ENCODE measurements around the gene TH. TPM values are rescaled to one million over a fixed set of nuclear protein-coding genes. Genes with fewer than 3 reads are reported as not detected.

TH gene
- total and polyA plus RNA-seq, 9 of the 15 experiments (the other 6 are each of a cell fraction or from before 2014, with no cell fraction given): not detected

DNA sequence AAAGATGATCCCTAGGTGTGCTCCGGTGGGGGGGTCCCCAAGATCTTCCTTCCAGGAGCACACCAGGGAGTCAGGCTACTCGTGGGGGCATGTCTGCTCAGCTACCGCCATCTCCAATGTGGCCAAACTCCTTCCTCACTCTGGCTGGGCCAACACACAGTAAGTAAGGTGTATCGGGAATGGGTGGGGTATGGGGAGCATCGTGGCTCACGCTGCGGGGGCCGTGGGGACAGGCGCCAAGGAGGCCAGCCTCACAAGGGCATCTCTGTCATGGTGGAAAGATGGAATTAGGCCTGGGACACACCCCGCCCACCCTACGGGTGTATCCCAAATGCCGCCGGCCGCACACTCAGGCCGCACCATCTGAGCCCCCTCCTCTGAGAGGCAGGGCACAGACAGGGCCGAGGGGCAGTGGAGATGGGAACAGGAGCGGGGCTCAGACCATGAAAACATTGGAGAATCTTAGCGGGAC is 40.7 kb downstream of the TH start:
- TF ChIP-seq PHTF2 (CRISPR knock-in tag; IDR thresholded peaks at IDR 0.05) (no peak), ZNF75A (CRISPR knock-in tag; IDR thresholded peaks at IDR 0.05) (no peak), KLF1 (tag; IDR thresholded peaks at IDR 0.05) (no peak), ATF1 (CRISPR knock-in tag; IDR thresholded peaks at IDR 0.05) (no peak), ATF1 (tag; IDR thresholded peaks at IDR 0.05) (no peak)
- H3K27me3 ChIP-seq (ENCODE audit: control insufficient read depth in 2 of 2, insufficient read depth in 2 of 2, low read length in 2 of 2): peaks cover 4 to 44% of the 10 kb centered on the region in 2 experiments; a peak in 3 of 5 replicates
- no peaks in the 10 kb centered on the region for H3K36me3 ChIP-seq (ENCODE audit: control insufficient read depth, insufficient read depth, low read length)
- intact Hi-C loops (cut with micrococcal nuclease) (no loop called here), in situ Hi-C loops (cut with MboI) (no loop called here)
- DNase-seq (ENCODE audit: extremely low read depth in 1 of 4, low spot score in 3 of 4) (no peak), FAIRE-seq (no peak), ATAC-seq (no peak)
- H3K79me2 ChIP-seq (ENCODE audit: control insufficient read depth, insufficient read depth, low read length): no peaks in the 10 kb centered on the region
- H3K4me1 ChIP-seq (replicated peaks in 1 of 2; ENCODE audit: control insufficient read depth in 2 of 2, insufficient read depth in 2 of 2, low read length in 2 of 2): peaks cover 0 to 13% of the 10 kb centered on the region in 2 experiments; a peak in 1 of 5 replicates
- H4K20me1 ChIP-seq (replicated peaks; ENCODE audit: control insufficient read depth, insufficient read depth, low read length): no peaks in the 10 kb centered on the region
- no peaks in the 10 kb centered on the region for H3K9me1 ChIP-seq (ENCODE audit: control insufficient read depth, insufficient read depth, low read length)
- 0 out of 2 replicates have a peak, but pooled peaks cover 3% of the 10 kb centered on the region for H3K9me3 ChIP-seq (replicated peaks; ENCODE audit: control insufficient read depth, insufficient read depth, low read depth, low read length)
- ChIA-PET CTCF (ENCODE audit: low intra/inter-chr PET ratio) (no interaction called here), POLR2A (no interaction called here)
- H3K9ac ChIP-seq (ENCODE audit: insufficient read depth in 1 of 2, low read depth in 2 of 2, low read length in 2 of 2): no peak overlapping the region
- no TSS peak for BruUV-seq (replicated peaks)
- 23% methylated on average over 9 of the region's 18 CpGs for WGBS (ENCODE audit: insufficient coverage, low coverage, missing lambda C conversion rate)
- no peak overlapping the region for H3K27ac ChIP-seq (ENCODE audit: extremely low read depth, low read depth, low read length)
- no peak overlapping the region for H2AFZ ChIP-seq (ENCODE audit: low read depth, low read length)
- no peak overlapping the region for H3K4me2 ChIP-seq (ENCODE audit: insufficient read depth, low read length)
- H3K4me3 ChIP-seq: no peak overlapping the region

DNA sequence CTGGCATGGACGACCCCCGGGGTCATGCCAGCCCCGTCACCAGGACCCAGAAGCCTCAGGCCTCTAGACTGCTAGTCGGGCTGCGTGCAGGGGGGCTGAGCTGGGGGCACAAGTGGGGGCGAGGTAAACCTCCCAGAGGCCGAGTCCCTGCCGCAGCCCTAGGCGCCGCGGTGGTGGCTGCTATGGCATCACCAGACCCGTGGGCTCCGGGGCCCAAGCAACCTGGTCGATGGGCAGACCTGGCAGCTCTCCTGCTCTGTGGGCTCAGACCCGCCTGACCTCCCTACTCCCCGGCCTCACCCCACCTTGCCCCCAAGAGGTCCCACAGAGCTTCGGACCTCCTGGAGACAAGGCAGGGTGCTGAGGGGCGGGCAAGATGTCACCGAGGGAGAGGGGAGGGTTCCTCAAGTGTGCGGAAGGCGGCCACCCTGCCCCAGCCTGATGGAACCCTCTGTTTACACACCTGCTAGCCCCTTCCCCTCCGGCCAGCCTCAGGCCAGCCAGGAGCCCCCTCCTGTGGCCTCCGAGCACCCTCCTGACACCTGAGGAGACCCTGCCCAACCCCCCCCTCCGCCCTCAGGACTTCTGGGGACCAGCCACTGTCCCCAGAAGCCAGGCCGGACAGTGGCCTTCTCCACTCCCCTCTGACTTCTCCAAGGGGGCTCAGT is 41.8 kb downstream of the TH start:
- ChIA-PET CTCF (ENCODE audit: low intra/inter-chr PET ratio) (interaction anchor here (0.6 kb wide), 1 partner anchor 191 kb away, joined by 6 read pairs; no protein-coding TSS in a partner anchor), POLR2A (interaction anchor here (0.6 kb wide), 1 partner anchor 670 kb away, joined by 4 read pairs; no protein-coding TSS in a partner anchor)
- Histone ChIP-seq H2AFZ (ENCODE audit: low read depth, low read length) (no peak overlapping the region), H3K9me1 (ENCODE audit: control insufficient read depth, insufficient read depth, low read length) (no peaks in the 10 kb centered on the region), H3K27me3 (ENCODE audit: control insufficient read depth in 2 of 2, insufficient read depth in 2 of 2, low read length in 2 of 2) (peaks cover 3 to 33% of the 10 kb centered on the region in 2 experiments; a peak in 3 of 5 replicates), H3K4me2 (ENCODE audit: insufficient read depth, low read length) (no peak overlapping the region), H3K36me3 (ENCODE audit: control insufficient read depth, insufficient read depth, low read length) (no peaks in the 10 kb centered on the region), H3K9me3 (replicated peaks; ENCODE audit: control insufficient read depth, insufficient read depth, low read depth, low read length) (0 out of 2 replicates have a peak, but pooled peaks cover 3% of the 10 kb centered on the region), H3K4me3 (no peak overlapping the region), H3K27ac (ENCODE audit: extremely low read depth, low read depth, low read length) (no peak overlapping the region), H3K79me2 (ENCODE audit: control insufficient read depth, insufficient read depth, low read length) (no peaks in the 10 kb centered on the region), H3K9ac (ENCODE audit: insufficient read depth in 1 of 2, low read depth in 2 of 2, low read length in 2 of 2) (no peak overlapping the region), H4K20me1 (replicated peaks; ENCODE audit: control insufficient read depth, insufficient read depth, low read length) (no peaks in the 10 kb centered on the region), H3K4me1 (replicated peaks in 1 of 2; ENCODE audit: control insufficient read depth in 2 of 2, insufficient read depth in 2 of 2, low read length in 2 of 2) (peaks cover 0 to 9% of the 10 kb centered on the region in 2 experiments; a peak in 1 of 5 replicates)
- ATAC-seq (no peak), DNase-seq (ENCODE audit: extremely low read depth in 1 of 4, low spot score in 3 of 4) (no peak), FAIRE-seq (no peak)
- in situ Hi-C loops (cut with MboI): no loop called here
- intact Hi-C loops (cut with micrococcal nuclease): no loop called here
- BruUV-seq (replicated peaks): no TSS peak
- WGBS (ENCODE audit: insufficient coverage, low coverage, missing lambda C conversion rate): 2% methylated on average over 18 of the region's 25 CpGs
- no peak for TF ChIP-seq MXI1 (IDR thresholded peaks at IDR 0.05; ENCODE audit: low read depth, low read length)
- TF ChIP-seq, protein P1, sequence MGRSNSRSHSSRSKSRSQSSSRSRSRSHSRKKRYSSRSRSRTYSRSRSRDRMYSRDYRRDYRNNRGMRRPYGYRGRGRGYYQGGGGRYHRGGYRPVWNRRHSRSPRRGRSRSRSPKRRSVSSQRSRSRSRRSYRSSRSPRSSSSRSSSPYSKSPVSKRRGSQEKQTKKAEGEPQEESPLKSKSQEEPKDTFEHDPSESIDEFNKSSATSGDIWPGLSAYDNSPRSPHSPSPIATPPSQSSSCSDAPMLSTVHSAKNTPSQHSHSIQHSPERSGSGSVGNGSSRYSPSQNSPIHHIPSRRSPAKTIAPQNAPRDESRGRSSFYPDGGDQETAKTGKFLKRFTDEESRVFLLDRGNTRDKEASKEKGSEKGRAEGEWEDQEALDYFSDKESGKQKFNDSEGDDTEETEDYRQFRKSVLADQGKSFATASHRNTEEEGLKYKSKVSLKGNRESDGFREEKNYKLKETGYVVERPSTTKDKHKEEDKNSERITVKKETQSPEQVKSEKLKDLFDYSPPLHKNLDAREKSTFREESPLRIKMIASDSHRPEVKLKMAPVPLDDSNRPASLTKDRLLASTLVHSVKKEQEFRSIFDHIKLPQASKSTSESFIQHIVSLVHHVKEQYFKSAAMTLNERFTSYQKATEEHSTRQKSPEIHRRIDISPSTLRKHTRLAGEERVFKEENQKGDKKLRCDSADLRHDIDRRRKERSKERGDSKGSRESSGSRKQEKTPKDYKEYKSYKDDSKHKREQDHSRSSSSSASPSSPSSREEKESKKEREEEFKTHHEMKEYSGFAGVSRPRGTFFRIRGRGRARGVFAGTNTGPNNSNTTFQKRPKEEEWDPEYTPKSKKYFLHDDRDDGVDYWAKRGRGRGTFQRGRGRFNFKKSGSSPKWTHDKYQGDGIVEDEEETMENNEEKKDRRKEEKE (IDR thresholded peaks at IDR 0.05; ENCODE audit: borderline replicate concordance in 1 of 2, control insufficient read depth in 1 of 2, low read depth in 2 of 2, low read length in 1 of 2): no peak
- TF ChIP-seq TCF7 (IDR thresholded peaks at IDR 0.05; ENCODE audit: borderline replicate concordance): no peak
- no peak for TF ChIP-seq ZKSCAN1 (IDR thresholded peaks at IDR 0.05; ENCODE audit: low read depth, low read length)
- TF ChIP-seq ZNF785 (CRISPR knock-in tag; IDR thresholded peaks at IDR 0.05): no peak

Data from K562 (cell line).